H1 (cell line): ENCODE data around the gene PIGZ. TPM values are rescaled to one million over a fixed set of nuclear protein-coding genes. Genes with fewer than 3 reads are reported as not detected.

Experiments used
- CTCF ChIA-PET: fragments of 300-600 bp; sonication (Branson Sonifier 250); formaldehyde crosslinking; loops from one replicate; lab custom pipeline; 2021; ENCODE audit not compliant: partially characterized antibody; lab: Charles Lee
- POLR2A ChIA-PET: fragments of 300-600 bp; sonication (Branson Sonifier 250); formaldehyde crosslinking; loops from one replicate; lab custom pipeline; 2021; ENCODE audit warnings: inconsistent platforms; ENCODE audit not compliant: partially characterized antibody; lab: Charles Lee
- DNase-seq, 2 experiments: peaks; one replicate each; pipeline versions ENCODE4 v3.0.0 to v3.0.0-alpha.2; 2010 to 2022; ENCODE audit warnings: low spot score in 2 of 2, low read depth in 1 of 2, mixed read lengths in 1 of 2
- FAIRE-seq: peaks from 2 replicates; lab custom pipeline; 2011; peaks lifted over from hg19 to GRCh38; lab: Jason Lieb, UNC
- H2AFZ ChIP-seq: 2 replicates; pipeline ENCODE4 v1.8.1; 2012; ENCODE audit warnings: low read length, inconsistent platforms
- H2AK5ac ChIP-seq: 2 replicates; pipeline ENCODE4 v1.6.1; 2013; ENCODE audit warnings: low read depth, low read length
- H2BK120ac ChIP-seq: replicated peaks from 2 replicates; pipeline ENCODE3; 2013; ENCODE audit warnings: low read depth, low read length, inconsistent platforms
- H2BK12ac ChIP-seq: 2 replicates; pipeline ENCODE4 v1.6.1; 2013; ENCODE audit warnings: low read depth, low read length
- H2BK15ac ChIP-seq: 2 replicates; pipeline ENCODE4 v1.6.1; 2013; ENCODE audit warnings: low read length
- H2BK20ac ChIP-seq: 2 replicates; pipeline ENCODE4 v1.6.1; 2013; ENCODE audit warnings: low read length
- H2BK5ac ChIP-seq: 2 replicates; pipeline ENCODE4 v1.6.1; 2013; ENCODE audit warnings: low read depth, low read length
- H3K14ac ChIP-seq: 2 replicates; pipeline ENCODE4 v1.6.1; 2013; ENCODE audit warnings: inconsistent platforms; ENCODE audit not compliant: insufficient read length
- H3K18ac ChIP-seq: 2 replicates; pipeline ENCODE4 v1.6.1; 2013; ENCODE audit warnings: low read length; ENCODE audit errors: extremely low read depth
- H3K23ac ChIP-seq: 2 replicates; pipeline ENCODE4 v1.6.1; 2013; ENCODE audit warnings: inconsistent platforms; ENCODE audit not compliant: insufficient read length
- H3K23me2 ChIP-seq: 2 replicates; pipeline ENCODE4 v1.6.1; 2013; ENCODE audit warnings: low read depth, low read length
- H3K27ac ChIP-seq: 2 replicates; pipeline ENCODE4 v1.6.1; 2011; ENCODE audit warnings: low read depth, low read length, inconsistent platforms
- H3K27me3 ChIP-seq, 4 experiments: replicated peaks in 1 of 4; 1 replicate in 1 of 4; 2 replicates in 3 of 4; pipeline versions ENCODE4 v1.6.1 to v1.8.1; 2011 to 2013; ENCODE audit warnings: low read length in 3 of 4, mild to moderate bottlenecking in 3 of 4, inconsistent platforms in 2 of 4, mixed read lengths in 2 of 4, moderate library complexity in 1 of 4; ENCODE audit not compliant: control insufficient read depth in 3 of 4, insufficient read depth in 3 of 4; ENCODE audit errors: extremely low read depth in 1 of 4
- H3K36me3 ChIP-seq, 4 experiments: 2 replicates each; pipeline versions ENCODE4 v1.6.1 to v1.8.1; 2011 to 2013; ENCODE audit warnings: mild to moderate bottlenecking in 4 of 4, low read length in 3 of 4, moderate library complexity in 2 of 4, control low read depth in 1 of 4, inconsistent platforms in 1 of 4; ENCODE audit not compliant: insufficient read depth in 4 of 4, control insufficient read depth in 2 of 4
- H3K4ac ChIP-seq: replicated peaks from 2 replicates; pipeline ENCODE3; 2013; ENCODE audit warnings: low read length, low read depth, mixed read lengths, inconsistent platforms; ENCODE audit not compliant: insufficient read length
- H3K4me1 ChIP-seq, 4 experiments: replicated peaks in 1 of 4; 1 replicate in 1 of 4; 2 replicates in 3 of 4; pipeline versions ENCODE4 v1.6.1 to v1.8.1; 2011 to 2013; ENCODE audit warnings: low read length in 3 of 4, inconsistent platforms in 2 of 4, mixed read lengths in 1 of 4; ENCODE audit not compliant: insufficient read depth in 4 of 4, control insufficient read depth in 3 of 4
- H3K4me2 ChIP-seq, 2 experiments: 2 replicates each; pipeline versions ENCODE4 v1.6.1 to v1.8.1; 2011 to 2013; ENCODE audit warnings: low read depth in 2 of 2, low read length in 2 of 2, control low read depth in 1 of 2, inconsistent platforms in 1 of 2, mild to moderate bottlenecking in 1 of 2; ENCODE audit not compliant: insufficient read depth in 1 of 2
- H3K4me3 ChIP-seq, 4 experiments: fragments of 200-600, 300-600 bp in 1 of 4; sonication (generic), shearing (Covaris generic), sonication (Bioruptor Twin) in 1 of 4; 2 replicates each; pipeline versions ENCODE4 v1.5.1 to v1.8.1; 2011 to 2016; ENCODE audit warnings: low read length in 4 of 4, low read depth in 3 of 4, control low read depth in 2 of 4, inconsistent platforms in 2 of 4, mild to moderate bottlenecking in 2 of 4, mixed read lengths in 1 of 4, moderate library complexity in 1 of 4; ENCODE audit not compliant: insufficient read depth in 2 of 4; ENCODE audit errors: extremely low read depth in 1 of 4
- H3K56ac ChIP-seq: replicated peaks from 2 replicates; pipeline ENCODE3; 2013; ENCODE audit warnings: low read depth, mild to moderate bottlenecking, mixed read lengths, low read length, inconsistent platforms; ENCODE audit not compliant: insufficient read length
- H3K79me1 ChIP-seq: 2 replicates; pipeline ENCODE4 v1.6.1; 2013; ENCODE audit warnings: low read depth, low read length, control low read depth
- H3K79me2 ChIP-seq, 2 experiments: 2 replicates each; pipeline versions ENCODE4 v1.6.1 to v1.8.1; 2012 to 2013; ENCODE audit warnings: low read length in 2 of 2, mild to moderate bottlenecking in 2 of 2, inconsistent platforms in 1 of 2; ENCODE audit not compliant: insufficient read depth in 2 of 2, control insufficient read depth in 1 of 2
- H3K9ac ChIP-seq, 4 experiments: replicated peaks in 1 of 4; 1 replicate in 1 of 4; 2 replicates in 3 of 4; pipeline versions ENCODE4 v1.6.1 to v1.8.1; 2011 to 2013; ENCODE audit warnings: low read depth in 3 of 4, low read length in 3 of 4, control low read depth in 2 of 4, mild to moderate bottlenecking in 2 of 4, moderate library complexity in 2 of 4, inconsistent platforms in 1 of 4; ENCODE audit errors: extremely low read depth in 1 of 4
- H3K9me3 ChIP-seq, 2 experiments: 2 replicates each; pipeline versions ENCODE4 v1.6.1 to v1.8.1; 2012 to 2013; ENCODE audit warnings: mild to moderate bottlenecking in 2 of 2, moderate library complexity in 2 of 2, control low read depth in 1 of 2, inconsistent platforms in 1 of 2, low read depth in 1 of 2, low read length in 1 of 2, mixed read lengths in 1 of 2; ENCODE audit not compliant: insufficient read depth in 2 of 2
- H4K20me1 ChIP-seq, 2 experiments: replicated peaks in 1 of 2; 2 replicates each; pipeline versions ENCODE3 to v1.8.1; 2011 to 2013; ENCODE audit warnings: inconsistent platforms in 2 of 2, low read length in 2 of 2, mild to moderate bottlenecking in 1 of 2; ENCODE audit not compliant: insufficient read depth in 2 of 2, control insufficient read depth in 1 of 2
- H4K5ac ChIP-seq: 2 replicates; pipeline ENCODE4 v1.6.1; 2013; ENCODE audit warnings: low read length, low read depth, mixed read lengths, inconsistent platforms; ENCODE audit not compliant: insufficient read length
- H4K8ac ChIP-seq: 2 replicates; pipeline ENCODE4 v1.8.0; 2013; ENCODE audit warnings: mild to moderate bottlenecking, moderate library complexity, low read length, inconsistent platforms; ENCODE audit not compliant: insufficient read depth; ENCODE audit errors: extremely low read depth
- H4K91ac ChIP-seq: replicated peaks from 2 replicates; pipeline ENCODE3; 2013; ENCODE audit warnings: low read length, mixed read lengths, inconsistent platforms; ENCODE audit not compliant: insufficient read length
- USF2 ChIP-seq: IDR thresholded peaks from 2 replicates; pipeline ENCODE4 v1.6.1; 2011; ENCODE audit warnings: low read length, improper control_type of control experiment
- WGBS, 2 experiments: shearing (Covaris generic) in 1 of 2; methylation state at CpG; one replicate each; pipeline versions ENCODE4 v1.1.6 to v1.1.7; 2013 to 2015; ENCODE audit warnings: low lambda C conversion rate in 2 of 2, mixed read lengths in 2 of 2, inconsistent platforms in 1 of 2, low coverage in 1 of 2, missing lambda C conversion rate in 1 of 2; ENCODE audit not compliant: insufficient replicate concordance in 2 of 2, insufficient coverage in 1 of 2, insufficient read length in 1 of 2; ENCODE audit errors: extremely low coverage in 1 of 2, missing lambda C conversion rate in 1 of 2; 5-methylcytosine and 5-hydroxymethylcytosine counted together
- polyA plus RNA-seq, 7 experiments: library from polyadenylated mRNA; depleted of rRNA in 3 of 7; stranded (reverse) in 5 of 7; unstranded in 2 of 7; fragments of >200 nt in 5 of 7; fragments of 200-250 nt in 2 of 7; gene quantifications; 1 replicate in 5 of 7; 2 replicates in 1 of 7; 4 replicates in 1 of 7; pipeline versions ENCODE4 v1.2.1 to v1.2.3, GENCODE V29; 2011 to 2013; ENCODE audit warnings: missing spikeins in 2 of 7, mixed read lengths in 2 of 7
- total RNA-seq: library from RNA; stranded (reverse); fragmentation: NEBNext Ultra II Directional; extraction: Animal tissue kit (Norgen Biotek cat#: 25700); gene quantifications from 2 replicates; pipeline ENCODE4 v1.2.1, GENCODE V29; 2021

The PIGZ gene
- total and polyA plus RNA-seq, 2 of the 8 experiments (the other 6 are each of a cell fraction or from before 2014, with no cell fraction given): 0.32 TPM; not detected in 1

DNA sequence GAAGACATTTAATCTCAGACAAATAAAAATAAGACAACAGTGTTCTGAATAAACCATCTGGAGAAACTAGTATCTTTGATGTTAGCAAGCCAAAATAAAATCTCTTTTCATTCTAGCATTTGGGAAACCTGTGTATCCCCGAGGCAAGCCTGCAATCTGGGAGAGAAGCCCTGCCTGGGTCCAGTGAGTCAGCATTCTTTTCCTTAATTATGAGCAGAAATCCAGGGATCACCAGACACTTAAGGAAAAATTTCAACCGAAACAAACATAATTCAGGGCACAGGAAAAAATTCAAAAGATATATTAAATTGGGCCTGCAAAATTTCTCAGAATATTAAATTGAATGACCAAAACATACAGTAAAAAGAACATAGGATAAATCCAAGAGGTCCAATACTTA lies 30.5 kb downstream of the PIGZ start:
- H2BK15ac ChIP-seq: no peak overlapping the region
- H3K23ac ChIP-seq: no peak overlapping the region
- POLR2A ChIA-PET: interaction anchor here (0.7 to 1.4 kb wide), 3 partner anchors 8 to 608 kb away, joined by 3 read pairs; no protein-coding TSS in a partner anchor
- peaks cover 28 to 59% (median 50%) of the 10 kb centered on the region in 4 experiments for H3K36me3 ChIP-seq
- H3K27me3 ChIP-seq: no peaks in the 10 kb centered on the region
- peaks cover 4% of the 10 kb centered on the region for H3K23me2 ChIP-seq
- H3K27ac ChIP-seq: no peak overlapping the region
- H3K18ac ChIP-seq: no peak overlapping the region
- H2BK20ac ChIP-seq: no peak overlapping the region
- no peak overlapping the region for H3K14ac ChIP-seq
- H3K79me2 ChIP-seq: peaks cover 10 to 39% of the 10 kb centered on the region in 2 experiments
- no peak overlapping the region for H4K91ac ChIP-seq
- H3K4me3 ChIP-seq: no peak overlapping the region
- H3K4me2 ChIP-seq: no peak overlapping the region
- H4K20me1 ChIP-seq: peaks cover 0 to 5% of the 10 kb centered on the region in 2 experiments
- H3K9ac ChIP-seq: no peak overlapping the region
- DNase-seq (no peak), FAIRE-seq (no peak)
- no peak overlapping the region for H4K5ac ChIP-seq
- H2AFZ ChIP-seq: no peak overlapping the region
- H2AK5ac ChIP-seq: no peak overlapping the region
- CTCF ChIA-PET: interaction anchor here (0.7 kb wide), 1 partner anchor 9 kb away, joined by 3 read pairs; no protein-coding TSS in a partner anchor
- no peak overlapping the region for H4K8ac ChIP-seq
- no peak overlapping the region for H2BK5ac ChIP-seq
- 94% methylated on average over 2 of the region's 2 CpGs; no CpG with 5 or more reads in 1 of the 2 experiments for WGBS, 2 experiments
- peaks cover 5% of the 10 kb centered on the region; the same call in 1 of the 2 replicates for H3K79me1 ChIP-seq
- no peak for TF ChIP-seq USF2
- H3K4me1 ChIP-seq: peaks cover 0 to 4% (median 0%) of the 10 kb centered on the region in 4 experiments; a peak in 2 of 7 replicates
- no peak overlapping the region for H3K4ac ChIP-seq
- no peaks in the 10 kb centered on the region for H3K9me3 ChIP-seq
- H2BK120ac ChIP-seq: no peak overlapping the region
- no peak overlapping the region for H3K56ac ChIP-seq
- no peak overlapping the region for H2BK12ac ChIP-seq
